DOHH2 (cell line): ENCODE measurements around the gene SPACA7.

Source experiments
- H3F3A ChIP-seq: fragments of 200-600 bp; sonication (generic), shearing (Covaris generic); 2 replicates; pipeline ENCODE4 v1.6.0; 2016; ENCODE audit warnings: antibody characterized with exemption, mild to moderate bottlenecking; ENCODE audit not compliant: control insufficient read depth, insufficient read depth
- H3K27ac ChIP-seq: fragments of 200-600 bp; sonication (generic); 2 replicates; pipeline ENCODE4 v1.5.1; 2014; ENCODE audit warnings: low read depth, mild to moderate bottlenecking, low read length, moderate library complexity
- H3K27me3 ChIP-seq: fragments of 200-600 bp; sonication (generic); 2 replicates; pipeline ENCODE4 v1.6.1; 2014; ENCODE audit warnings: mild to moderate bottlenecking, low read length, mixed read lengths; ENCODE audit not compliant: control insufficient read depth
- H3K36me3 ChIP-seq: fragments of 200-600 bp; sonication (generic); 2 replicates; pipeline ENCODE4 v1.6.1; 2014; ENCODE audit warnings: mild to moderate bottlenecking, low read length, moderate library complexity, mixed read lengths; ENCODE audit not compliant: control insufficient read depth
- H3K4me1 ChIP-seq: fragments of 200-600 bp; sonication (generic); 2 replicates; pipeline ENCODE4 v1.6.1; 2014; ENCODE audit warnings: mild to moderate bottlenecking, low read length, mixed read lengths; ENCODE audit not compliant: control insufficient read depth
- H3K4me2 ChIP-seq: fragments of 200-600 bp; sonication (generic); 2 replicates; pipeline ENCODE4 v1.6.0; 2014; ENCODE audit warnings: mild to moderate bottlenecking, low read length, moderate library complexity
- H3K4me3 ChIP-seq: fragments of 200-600 bp; sonication (generic); 2 replicates; pipeline ENCODE4 v1.5.1; 2014; ENCODE audit warnings: mild to moderate bottlenecking, low read length, mixed read lengths
- H3K79me2 ChIP-seq: fragments of 200-600 bp; sonication (generic); 2 replicates; pipeline ENCODE4 v1.6.1; 2014; ENCODE audit warnings: mild to moderate bottlenecking, low read length, mixed read lengths; ENCODE audit not compliant: control insufficient read depth
- H3K9me2 ChIP-seq: fragments of 200-600 bp; sonication (generic); replicated peaks from 2 replicates; pipeline ENCODE4 v1.6.1; 2014; ENCODE audit warnings: mild to moderate bottlenecking, low read length, mixed read lengths; ENCODE audit not compliant: control insufficient read depth
- H3K9me3 ChIP-seq: fragments of 200-600 bp; sonication (generic); 2 replicates; pipeline ENCODE4 v1.6.1; 2014; ENCODE audit warnings: antibody characterized with exemption, low read length, mixed read lengths; ENCODE audit not compliant: control insufficient read depth, insufficient read depth
- H4K20me1 ChIP-seq: fragments of 200-600 bp; sonication (generic); 2 replicates; pipeline ENCODE4 v1.6.0; 2014; ENCODE audit warnings: low read depth, mild to moderate bottlenecking, antibody characterized with exemption, low read length, moderate library complexity; ENCODE audit not compliant: control insufficient read depth, insufficient read depth
- CTCF ChIP-seq: fragments of 200-600 bp; sonication (generic); IDR thresholded peaks from one replicate; pipeline ENCODE4 v1.5.1; 2014; ENCODE audit warnings: antibody characterized with exemption, mild to moderate bottlenecking, low read depth, low read length; ENCODE audit not compliant: poor library complexity, severe bottlenecking
- EZH2phosphoT487 ChIP-seq: fragments of 200-600 bp; sonication (generic); IDR thresholded peaks from 2 replicates; pipeline ENCODE4 v1.6.1; 2017; ENCODE audit warnings: borderline replicate concordance, mild to moderate bottlenecking, antibody characterized with exemption, low read length, moderate library complexity, mixed read lengths

SPACA7 gene

GRCh38 chr13:112446347-112446861 is 70.2 kb downstream of the SPACA7 start:
- H3K9me3 ChIP-seq = no peaks in the 10 kb centered on the region
- TF ChIP-seq EZH2phosphoT487 = no peak
- TF ChIP-seq CTCF = no peak
- no peaks in the 10 kb centered on the region for H3K27me3 ChIP-seq
- H3F3A ChIP-seq = no peaks in the 10 kb centered on the region
- H3K4me1 ChIP-seq = no peaks in the 10 kb centered on the region
- H3K27ac ChIP-seq = no peak overlapping the region
- H3K4me3 ChIP-seq = no peak overlapping the region
- no peak overlapping the region for H3K4me2 ChIP-seq
- no peaks in the 10 kb centered on the region for H3K9me2 ChIP-seq
- no peaks in the 10 kb centered on the region for H3K79me2 ChIP-seq
- no peaks in the 10 kb centered on the region for H3K36me3 ChIP-seq
- no peaks in the 10 kb centered on the region for H4K20me1 ChIP-seq

GRCh38 chr13:112446867-112447266 is 70.7 kb downstream of the SPACA7 start:
- H3K27me3 ChIP-seq = no peaks in the 10 kb centered on the region
- TF ChIP-seq CTCF (no peak), EZH2phosphoT487 (no peak)
- no peak overlapping the region for H3K4me2 ChIP-seq
- H3K79me2 ChIP-seq = no peaks in the 10 kb centered on the region
- no peaks in the 10 kb centered on the region for H3K9me2 ChIP-seq
- H3K36me3 ChIP-seq = no peaks in the 10 kb centered on the region
- H4K20me1 ChIP-seq = no peaks in the 10 kb centered on the region
- H3K4me1 ChIP-seq = no peaks in the 10 kb centered on the region
- no peak overlapping the region for H3K4me3 ChIP-seq
- no peak overlapping the region for H3K27ac ChIP-seq
- no peaks in the 10 kb centered on the region for H3F3A ChIP-seq
- no peaks in the 10 kb centered on the region for H3K9me3 ChIP-seq

- H3K9me2 ChIP-seq = no peaks in the 10 kb centered on the region
- no peaks in the 10 kb centered on the region for H4K20me1 ChIP-seq
- no peaks in the 10 kb centered on the region for H3K79me2 ChIP-seq
- no peak overlapping the region for H3K4me3 ChIP-seq
- no peaks in the 10 kb centered on the region for H3K36me3 ChIP-seq
- no peak for TF ChIP-seq CTCF
- TF ChIP-seq EZH2phosphoT487 = no peak
- no peaks in the 10 kb centered on the region for H3K4me1 ChIP-seq
- no peak overlapping the region for H3K27ac ChIP-seq
- no peaks in the 10 kb centered on the region for H3F3A ChIP-seq
- H3K4me2 ChIP-seq = no peak overlapping the region
- H3K9me3 ChIP-seq = no peaks in the 10 kb centered on the region
- no peaks in the 10 kb centered on the region for H3K27me3 ChIP-seq
Observed at GRCh38 chr13:112447306-112447705, 71.2 kb downstream of the SPACA7 start.
